Loucy (cell line): ENCODE data around the gene ANKRD36.
"Not testable (repeated sequence)": the region's sequence is repeated elsewhere in the genome, so short reads cannot be mapped to it uniquely, and the experiment has no call there.

ENCODE experiments used
- H2AFZ ChIP-seq: fragments of 200-600 bp; sonication (generic); 2 replicates; pipeline ENCODE4 v1.6.0; 2016; ENCODE audit warnings: antibody characterized with exemption, mild to moderate bottlenecking, low read length, moderate library complexity
- H3F3A ChIP-seq: fragments of 200-600 bp; 2 replicates; pipeline ENCODE4 v1.6.0; 2016; ENCODE audit warnings: antibody characterized with exemption, low read depth, mild to moderate bottlenecking
- H3K27me3 ChIP-seq: fragments of 200-600 bp; sonication (generic); 2 replicates; pipeline ENCODE4 v1.6.1; 2014; ENCODE audit warnings: low read length, mild to moderate bottlenecking; ENCODE audit not compliant: insufficient read depth, poor library complexity, severe bottlenecking
- H3K36me3 ChIP-seq: fragments of 200-600 bp; sonication (generic); 2 replicates; pipeline ENCODE4 v1.6.1; 2016; ENCODE audit warnings: low read length; ENCODE audit not compliant: insufficient read depth
- H3K4me1 ChIP-seq: fragments of 200-600 bp; sonication (generic); 2 replicates; pipeline ENCODE4 v1.5.1; 2014; ENCODE audit warnings: low read length, mild to moderate bottlenecking; ENCODE audit not compliant: insufficient read depth, poor library complexity, severe bottlenecking
- H3K4me2 ChIP-seq: fragments of 200-600 bp; sonication (generic); 2 replicates; pipeline ENCODE4 v1.6.0; 2014; ENCODE audit warnings: antibody characterized with exemption, low read length, low read depth, mild to moderate bottlenecking; ENCODE audit not compliant: poor library complexity, severe bottlenecking
- H3K4me3 ChIP-seq: fragments of 200-600 bp; sonication (generic); 2 replicates; pipeline ENCODE4 v1.5.1; 2014; ENCODE audit warnings: low read length, mild to moderate bottlenecking, mixed read lengths; ENCODE audit not compliant: poor library complexity, severe bottlenecking
- H3K79me2 ChIP-seq: fragments of 200-600 bp; sonication (generic); 2 replicates; pipeline ENCODE4 v1.6.1; 2014; ENCODE audit warnings: low read length; ENCODE audit not compliant: insufficient read depth
- H3K9ac ChIP-seq: fragments of 200-600 bp; sonication (generic); 2 replicates; pipeline ENCODE4 v1.6.0; 2014; ENCODE audit warnings: mild to moderate bottlenecking, low read depth, low read length, moderate library complexity; ENCODE audit not compliant: poor library complexity, severe bottlenecking
- H3K9me2 ChIP-seq: fragments of 200-600 bp; sonication (generic); replicated peaks from 2 replicates; pipeline ENCODE4 v1.6.1; 2016; ENCODE audit warnings: low read depth, low read length, mixed read lengths
- H3K9me3 ChIP-seq: fragments of 200-600 bp; sonication (generic); 2 replicates; pipeline ENCODE4 v1.6.1; 2014; ENCODE audit warnings: mild to moderate bottlenecking, antibody characterized with exemption, low read length, low read depth; ENCODE audit not compliant: insufficient read depth
- H4K20me1 ChIP-seq: fragments of 200-600 bp; sonication (generic); 2 replicates; pipeline ENCODE4 v1.6.0; 2014; ENCODE audit warnings: antibody characterized with exemption, low read length, mild to moderate bottlenecking; ENCODE audit not compliant: insufficient read depth, poor library complexity, severe bottlenecking
- CTCF ChIP-seq: fragments of 200-600 bp; sonication (generic); conservative IDR thresholded peaks from 2 replicates; pipeline ENCODE4 v1.5.1; 2014; ENCODE audit warnings: mild to moderate bottlenecking, antibody characterized with exemption, low read length
- EZH2phosphoT487 ChIP-seq: fragments of 200-600 bp; IDR thresholded peaks from 2 replicates; pipeline ENCODE4 v1.6.1; 2018; ENCODE audit warnings: antibody characterized with exemption, mild to moderate bottlenecking, moderate library complexity, borderline replicate concordance

ANKRD36 gene

DNA sequence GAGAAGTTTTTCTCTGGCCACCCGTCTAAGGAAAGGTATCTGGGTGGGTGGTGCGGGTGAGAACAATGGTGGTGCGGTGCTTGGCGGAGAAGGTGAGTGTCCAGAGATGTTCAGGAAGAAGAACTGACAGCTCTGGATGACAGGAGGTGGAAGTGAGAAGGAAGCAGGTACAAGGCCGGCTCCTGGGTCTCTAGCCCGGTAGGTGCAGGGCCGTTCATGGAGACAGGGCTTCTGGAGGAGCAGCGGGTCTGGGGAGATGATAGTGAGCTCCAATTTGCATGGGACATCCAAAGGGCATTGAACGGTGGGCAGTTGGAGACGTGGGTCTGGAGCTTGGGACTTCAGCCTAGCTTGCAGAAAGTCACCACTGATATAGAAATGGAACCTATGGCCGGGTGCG lies 17.3 kb upstream of the ANKRD36 start:
- TF ChIP-seq CTCF, result no peak
- TF ChIP-seq EZH2phosphoT487, result no peak

GRCh38 chr2:97098786-97099372 lies 14.1 kb upstream of the ANKRD36 start:
- H3K4me2 ChIP-seq, H3K9me3 ChIP-seq: not testable (repeated sequence)

More for the DNA sequence above, 17.3 kb upstream of the ANKRD36 start:
- Histone ChIP-seq H3K4me1 (peaks cover 5% of the 10 kb centered on the region), H3K36me3 (no peaks in the 10 kb centered on the region), H3K9ac (peak overlapping the region; percentile 53), H3K4me2 (peak overlapping the region; percentile 83), H3K9me2 (no peaks in the 10 kb centered on the region), H3K27me3 (no peaks in the 10 kb centered on the region), H3K79me2 (no peaks in the 10 kb centered on the region), H3K4me3 (peak overlapping the region; percentile 70), H3K9me3 (no peaks in the 10 kb centered on the region), H3F3A (no peaks in the 10 kb centered on the region), H4K20me1 (no peaks in the 10 kb centered on the region), H2AFZ (peak overlapping the region; percentile 41)

DNA sequence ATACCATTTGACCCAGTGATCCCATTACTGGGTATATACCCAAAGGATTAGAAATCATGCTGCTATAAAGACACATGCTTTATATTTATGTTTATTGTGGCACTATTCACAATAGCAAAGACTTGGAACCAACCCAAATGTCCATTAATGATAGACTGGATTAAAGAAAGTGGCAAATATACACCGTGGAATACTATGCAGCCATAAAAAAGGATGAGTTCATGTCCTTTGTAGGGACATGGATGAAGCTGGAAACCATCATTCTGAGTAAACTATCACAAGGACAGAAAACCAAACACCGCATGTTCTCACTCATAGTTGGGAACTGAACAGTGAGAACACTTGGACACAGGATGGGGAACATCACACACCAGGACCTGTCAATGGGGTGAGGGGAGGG lies 6.1 kb upstream of the ANKRD36 start:
- H3K36me3 ChIP-seq, H3K27me3 ChIP-seq, H2AFZ ChIP-seq, H3K4me1 ChIP-seq, H3K9me2 ChIP-seq, H3K79me2 ChIP-seq, H3K9me3 ChIP-seq, H4K20me1 ChIP-seq, H3K9ac ChIP-seq, H3K4me3 ChIP-seq, H3F3A ChIP-seq, H3K4me2 ChIP-seq: not testable (repeated sequence)

More at GRCh38 chr2:97098786-97099372, 14.1 kb upstream of the ANKRD36 start:
- not testable (repeated sequence) for H3K36me3 ChIP-seq, H3K79me2 ChIP-seq, H3K4me1 ChIP-seq, H4K20me1 ChIP-seq, H3F3A ChIP-seq, H2AFZ ChIP-seq, H3K27me3 ChIP-seq, H3K9ac ChIP-seq, H3K9me2 ChIP-seq, H3K4me3 ChIP-seq

DNA sequence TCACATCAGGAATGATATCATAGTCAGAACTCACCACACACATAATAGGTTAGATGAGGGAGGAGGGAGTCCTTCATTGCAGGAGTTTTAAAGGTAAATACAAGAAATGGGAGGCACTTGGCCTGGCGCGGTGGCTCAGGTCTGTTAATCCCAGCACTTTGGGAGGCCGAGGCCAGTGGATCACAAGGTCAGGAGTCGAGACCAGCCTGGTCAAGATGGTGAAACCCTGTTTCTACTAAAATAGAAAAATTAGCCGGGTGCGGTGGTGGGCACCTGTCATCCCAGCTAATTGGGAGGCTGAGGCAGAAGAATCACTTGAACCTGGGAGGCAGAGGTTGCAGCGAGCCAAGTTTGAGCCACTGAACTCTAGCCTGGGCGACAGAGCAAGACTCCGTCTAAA lies 1.7 kb upstream of the ANKRD36 start:
- not testable (repeated sequence) for H3K9me3 ChIP-seq, H3K4me2 ChIP-seq, H3K4me1 ChIP-seq, H2AFZ ChIP-seq, H3K9ac ChIP-seq, H3K36me3 ChIP-seq, H3K79me2 ChIP-seq, H3K9me2 ChIP-seq, H4K20me1 ChIP-seq, H3K27me3 ChIP-seq, H3K4me3 ChIP-seq, H3F3A ChIP-seq
